Activated T-cell treated with anti-CD3 and anti-CD28 coated beads for 4 hours (primary cell): ENCODE measurements around the gene PTP4A2.
A peak's percentile ranks its signal among the peaks of the same experiment; 100 is the strongest.

ENCODE experiments used
- DNase-seq: peaks from one replicate; pipeline ENCODE4 v3.0.0-alpha.2; 2020

The PTP4A2 gene

GRCh38 chr1:31938184-31938975, at the start of gene PTP4A2:
Gene PTP4A2 (minus strand): TSS chr1:31938368. CDS start chr1:31919065, 19,303 bp downstream.
- peak; percentile 70 for DNase-seq

- DNase-seq: no peak
Measured at GRCh38 chr1:31987135-31987619, 49.0 kb upstream of the PTP4A2 start.

GRCh38 chr1:31985430-31985829, 47.3 kb upstream of the PTP4A2 start:
- DNase-seq: no peak

GRCh38 chr1:31984419-31985347, 46.5 kb upstream of the PTP4A2 start:
- peak; percentile 25 for DNase-seq

GRCh38 chr1:31981972-31982371, 43.8 kb upstream of the PTP4A2 start:
- DNase-seq: no peak

GRCh38 chr1:31981456-31981839, 43.3 kb upstream of the PTP4A2 start:
- no peak for DNase-seq

GRCh38 chr1:31980835-31981455, 42.8 kb upstream of the PTP4A2 start:
- no peak for DNase-seq

- DNase-seq: no peak
Measured at GRCh38 chr1:31978843-31979400, 40.8 kb upstream of the PTP4A2 start.

- DNase-seq: no peak
Measured at GRCh38 chr1:31977385-31978131, 39.4 kb upstream of the PTP4A2 start.

- DNase-seq: no peak
Measured at GRCh38 chr1:31976401-31976800, 38.2 kb upstream of the PTP4A2 start.

- no peak for DNase-seq
Measured at GRCh38 chr1:31970873-31971272, 32.7 kb upstream of the PTP4A2 start.

- no peak for DNase-seq
Measured at GRCh38 chr1:31961536-31961935, 23.4 kb upstream of the PTP4A2 start.

- no peak for DNase-seq
Measured at GRCh38 chr1:31959521-31960340, 21.6 kb upstream of the PTP4A2 start.

- DNase-seq: peak; percentile 21
Measured at GRCh38 chr1:31957701-31958674, 19.8 kb upstream of the PTP4A2 start.

GRCh38 chr1:31955917-31956736, 18.0 kb upstream of the PTP4A2 start:
- DNase-seq: peak; percentile 53

GRCh38 chr1:31954607-31955283, 16.6 kb upstream of the PTP4A2 start:
- no peak for DNase-seq

GRCh38 chr1:31952825-31953220, 14.7 kb upstream of the PTP4A2 start:
- no peak for DNase-seq

GRCh38 chr1:31951276-31951675, 13.1 kb upstream of the PTP4A2 start:
- no peak for DNase-seq
